SIG-M5 (cell line): ENCODE data around the gene VPS52.
A peak's percentile ranks its signal among the peaks of the same experiment; 100 is the strongest.
"Not testable (repeated sequence)": the region's sequence is repeated elsewhere in the genome, so short reads cannot be mapped to it uniquely, and the experiment has no call there.

Experiments used
- DNase-seq: peaks from one replicate; lab custom pipeline; 2025; lab: John Stamatoyannopoulos, UW

VPS52 gene

GRCh38 chr6:33301877-33302276 lies 30.2 kb upstream of the VPS52 start:
- DNase-seq, result no peak

- peak; percentile 62 for DNase-seq
These were observed 27.7 kb upstream of the VPS52 start for GRCh38 chr6:33299237-33299944.

DNA sequence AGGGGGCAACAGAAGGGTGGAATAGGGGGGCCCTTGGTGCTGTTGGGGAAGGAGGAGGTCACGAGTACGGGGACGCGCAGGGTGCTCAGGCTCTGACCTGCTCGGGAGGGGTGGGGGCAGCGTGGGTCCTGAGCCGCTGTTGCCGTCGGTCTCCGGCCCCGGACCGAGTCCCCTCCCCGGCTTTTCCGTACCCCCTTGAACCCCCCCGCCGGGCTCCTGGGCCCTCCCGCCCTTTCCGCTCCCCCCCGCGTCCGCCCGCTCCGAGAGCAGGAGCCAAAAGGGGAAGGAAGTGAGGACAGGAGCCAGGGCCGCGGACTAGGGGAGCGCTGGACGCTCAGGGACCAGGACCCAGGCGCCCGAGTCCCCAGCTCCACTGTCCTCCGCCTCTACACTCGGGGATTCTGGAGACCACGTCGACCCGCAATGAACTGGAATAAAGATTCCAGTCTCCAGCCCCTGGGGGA lies 27.1 kb upstream of the VPS52 start, which contains the start of gene RGL2:
Gene RGL2 (minus strand): TSS at position 170 of the 464 bp plus-strand sequence. CDS start 332 bp downstream, outside the sequence.
- DNase-seq, result no peak

- peak; percentile 45 for DNase-seq
These were observed 26.5 kb upstream of the VPS52 start for GRCh38 chr6:33297956-33298772.

DNA sequence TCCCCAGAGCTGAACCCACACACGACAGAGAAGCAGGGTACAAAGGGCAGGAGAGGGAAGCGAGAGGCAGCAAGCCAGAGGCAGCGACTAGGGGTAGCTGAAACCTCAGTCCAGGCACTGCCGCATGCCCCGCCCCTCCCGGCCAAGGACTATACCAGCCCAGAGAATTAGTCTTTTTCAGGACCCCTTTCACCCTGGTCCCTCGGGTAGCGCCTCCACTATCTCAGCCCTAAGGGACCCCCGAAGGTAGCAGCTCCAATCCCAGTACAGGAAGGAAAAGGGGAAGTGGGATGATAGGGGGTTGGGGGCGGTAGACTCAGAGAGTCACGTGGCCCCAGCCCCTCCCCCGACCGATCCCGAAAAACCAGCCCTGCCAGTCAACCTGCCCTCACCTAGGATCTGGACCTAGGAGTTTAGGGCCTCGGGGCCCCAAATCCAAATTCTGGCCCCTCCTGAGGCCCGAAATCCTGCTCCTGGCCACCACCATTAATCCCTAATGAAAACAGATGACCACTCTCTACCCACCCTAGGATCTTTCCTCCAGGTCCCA lies 25.8 kb upstream of the VPS52 start:
- DNase-seq, result no peak

GRCh38 chr6:33296797-33297405 lies 25.2 kb upstream of the VPS52 start:
- DNase-seq, result no peak

- DNase-seq, result no peak
These were observed 24.1 kb upstream of the VPS52 start for GRCh38 chr6:33295621-33296369.

- no peak for DNase-seq
These were observed 22.6 kb upstream of the VPS52 start for GRCh38 chr6:33294086-33294823.

DNA sequence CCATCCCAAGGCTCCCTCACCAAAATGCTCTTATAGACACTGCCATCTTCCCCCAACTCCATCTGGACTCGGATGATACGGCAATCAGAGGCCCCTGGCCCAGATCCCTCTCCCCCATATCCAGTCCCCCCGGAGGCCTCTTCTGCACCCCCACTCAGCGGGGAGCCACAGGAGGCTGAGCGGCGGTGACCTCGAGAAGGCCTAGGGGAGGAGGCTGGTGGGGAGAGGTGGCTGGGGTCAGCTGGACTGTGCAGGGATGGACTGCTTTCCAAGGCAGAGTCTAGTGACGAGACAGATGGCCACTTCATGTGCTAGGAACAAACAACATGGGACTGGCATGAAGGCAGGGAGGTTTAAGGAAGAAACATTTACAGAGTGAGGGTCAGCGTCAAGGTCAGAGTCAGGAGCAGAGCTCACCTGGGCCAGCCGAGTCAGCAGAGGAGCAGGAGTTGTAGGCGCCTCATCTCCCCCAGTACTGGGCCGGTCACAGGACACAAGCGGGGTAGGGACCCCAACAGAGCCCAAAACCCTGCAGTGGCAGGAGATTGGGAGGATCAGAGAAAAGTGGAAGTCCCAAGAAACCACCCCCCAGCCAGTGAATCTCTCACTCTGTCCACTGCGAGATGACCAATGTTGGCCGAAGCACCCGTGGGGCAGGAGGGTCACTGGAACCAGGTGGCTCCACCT lies 21.5 kb upstream of the VPS52 start:
- DNase-seq, result no peak

DNA sequence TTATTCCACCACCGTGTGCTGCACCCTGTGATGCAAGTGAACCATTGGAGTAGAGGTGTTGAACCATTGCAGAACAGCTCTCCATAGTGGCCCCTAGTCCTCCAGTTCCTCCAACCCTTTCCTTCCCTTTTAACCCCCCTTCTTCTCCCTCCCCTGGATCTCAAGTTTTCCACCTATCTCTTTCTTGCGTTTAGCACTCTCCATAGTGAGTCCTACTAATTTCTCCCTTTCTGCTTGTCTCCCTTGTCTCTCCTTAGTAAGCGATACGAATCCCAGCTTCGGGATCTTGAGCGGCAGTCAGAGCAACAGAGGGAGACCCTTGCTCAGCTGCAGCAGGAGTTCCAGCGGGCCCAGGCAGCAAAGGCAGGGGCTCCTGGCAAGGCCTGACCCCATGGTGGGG lies 18.8 kb upstream of the VPS52 start:
- DNase-seq, result no peak

DNA sequence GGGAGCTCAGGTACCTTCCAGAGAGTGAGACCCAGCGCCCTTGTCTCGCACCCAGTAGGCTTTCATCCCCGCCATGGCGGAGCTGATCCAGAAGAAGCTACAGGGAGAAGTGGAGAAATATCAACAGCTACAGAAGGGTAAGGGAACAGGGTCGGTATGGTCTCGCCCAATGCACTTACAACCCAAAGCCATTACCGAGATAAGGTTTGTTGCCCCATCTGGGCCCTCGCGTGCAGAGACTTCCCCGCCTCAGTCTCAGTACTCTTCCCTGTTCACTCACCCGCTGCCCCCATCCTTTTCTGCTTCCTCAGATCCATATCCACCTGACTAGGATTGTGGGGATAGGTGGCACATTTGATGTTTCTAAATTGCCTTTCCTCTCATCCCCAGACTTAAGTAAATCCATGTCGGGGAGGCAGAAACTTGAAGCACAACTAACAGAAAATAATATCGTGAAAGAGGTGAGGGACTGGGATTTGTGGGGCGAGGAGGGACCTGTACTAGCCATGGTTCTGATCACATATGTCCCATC lies 18.2 kb upstream of the VPS52 start:
- DNase-seq, result no peak

DNA sequence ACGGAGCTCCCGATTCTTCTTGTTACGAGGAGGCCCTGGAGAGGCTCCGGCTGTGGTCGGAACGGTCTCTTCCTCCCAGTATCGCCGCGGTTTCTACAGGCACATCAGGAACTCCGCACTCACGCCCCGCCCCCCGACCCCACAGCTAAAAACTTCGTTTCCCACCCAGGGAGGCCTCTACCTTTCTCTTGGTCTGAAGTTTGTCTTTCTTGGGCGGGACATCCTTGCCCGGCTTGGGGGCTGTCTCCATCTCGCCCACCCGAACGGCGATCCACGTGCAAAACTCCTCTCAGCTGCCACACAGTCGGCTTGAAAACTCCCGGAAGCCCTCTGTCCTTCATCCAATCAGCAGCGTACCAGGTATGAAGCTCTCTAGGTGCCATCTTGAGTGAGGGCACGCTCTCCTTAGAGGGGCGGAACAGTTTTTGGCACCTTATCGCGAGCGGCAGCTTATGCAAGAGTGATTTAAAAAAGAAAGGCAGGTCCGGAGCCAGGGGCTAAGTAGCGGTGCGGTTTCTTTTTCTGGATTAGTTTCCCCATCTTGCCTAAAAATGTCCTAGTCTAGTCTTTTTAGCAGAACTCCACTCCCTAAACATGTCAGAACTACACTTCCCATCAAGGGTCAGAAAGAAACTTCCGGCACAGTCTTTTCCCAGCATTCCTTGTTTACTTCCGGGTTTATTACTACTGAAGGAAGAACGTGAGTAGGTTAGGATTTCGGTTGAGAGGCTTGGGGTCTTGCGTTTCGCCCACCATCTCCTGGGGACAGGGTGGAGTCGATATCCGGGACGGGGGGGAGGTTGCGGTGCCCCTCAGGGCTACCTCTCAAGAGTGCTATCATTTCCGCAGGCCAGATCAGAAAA lies 17.5 kb upstream of the VPS52 start, which contains the start of the genes PFDN6 and WDR46:
Gene PFDN6 (plus strand): TSS at position 681 of the 863 bp plus-strand sequence. CDS start 256 bp downstream, outside the sequence.
Gene WDR46 (minus strand): TSS at position 319 of the 863 bp plus-strand sequence. CDS start 69 bp downstream, at position 250.
- DNase-seq, result peak; percentile 92

- DNase-seq, result no peak
These were observed 16.7 kb upstream of the VPS52 start for GRCh38 chr6:33288141-33288920.

DNA sequence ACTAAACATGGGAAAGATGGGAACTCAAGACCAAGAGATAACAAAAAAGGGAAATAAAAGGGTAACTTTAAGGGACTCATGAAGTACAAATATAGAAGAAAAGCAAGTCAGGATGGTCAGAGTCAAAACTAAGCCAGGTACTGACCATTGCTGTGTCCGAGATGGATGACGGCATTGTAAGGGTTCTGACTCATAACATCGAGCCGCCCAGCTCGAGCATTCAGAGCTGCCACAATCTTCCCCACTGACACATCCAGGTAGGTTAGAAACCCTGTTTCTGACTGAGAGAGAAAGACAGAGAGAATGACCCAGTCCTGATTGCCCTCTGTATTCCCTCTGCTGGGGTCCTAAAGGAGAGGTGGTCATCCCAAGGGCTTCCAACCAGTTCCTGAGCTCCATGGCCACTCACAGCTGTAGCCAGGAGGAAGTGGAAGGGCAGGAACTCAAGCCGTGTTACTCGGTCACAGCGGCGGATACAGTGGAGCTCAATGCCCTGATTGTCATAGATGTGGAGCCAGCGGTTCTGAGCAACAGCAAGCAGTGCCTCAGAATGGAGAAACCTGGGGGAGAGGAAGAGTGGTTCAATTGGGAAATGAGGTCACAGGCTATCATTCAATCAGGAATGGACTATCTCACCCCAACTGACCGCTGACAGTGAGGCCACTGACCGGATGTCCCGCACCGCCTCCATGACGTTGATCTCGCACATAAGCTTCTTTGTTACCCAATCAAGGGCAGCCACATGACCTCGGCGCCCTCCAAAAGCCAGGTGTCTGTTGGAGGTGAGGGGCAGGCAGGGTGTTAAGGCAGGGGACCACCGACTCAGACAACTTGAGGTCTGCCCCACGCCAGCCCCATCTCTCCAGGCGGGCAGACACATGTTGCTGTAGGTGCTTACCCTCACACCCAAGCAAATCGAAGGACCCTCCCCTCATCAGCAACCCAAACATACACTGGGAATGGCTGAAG lies 15.6 kb upstream of the VPS52 start:
- no peak for DNase-seq

DNA sequence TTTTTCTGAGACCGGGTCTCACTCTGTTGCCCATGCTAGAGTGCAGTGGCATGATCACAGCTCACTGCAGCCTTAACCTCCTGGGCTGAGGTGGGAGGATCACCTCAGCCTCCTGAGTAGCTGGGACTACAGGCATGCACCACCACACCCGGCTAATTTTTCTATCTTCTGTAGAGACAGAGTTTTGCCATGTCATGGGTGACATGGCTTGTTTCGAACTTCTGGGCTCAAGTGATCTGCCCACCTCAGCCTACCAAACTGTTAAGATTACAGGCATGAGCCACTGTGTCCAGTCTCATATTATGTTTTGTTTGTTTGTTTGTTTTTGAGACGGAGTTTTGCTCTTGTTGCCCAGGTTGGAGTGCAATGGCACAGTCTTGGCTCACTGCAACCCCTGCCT lies 13.5 kb upstream of the VPS52 start:
- not testable (repeated sequence) for DNase-seq

- no peak for DNase-seq
These were observed 8.9 kb upstream of the VPS52 start for GRCh38 chr6:33280539-33280938.

DNA sequence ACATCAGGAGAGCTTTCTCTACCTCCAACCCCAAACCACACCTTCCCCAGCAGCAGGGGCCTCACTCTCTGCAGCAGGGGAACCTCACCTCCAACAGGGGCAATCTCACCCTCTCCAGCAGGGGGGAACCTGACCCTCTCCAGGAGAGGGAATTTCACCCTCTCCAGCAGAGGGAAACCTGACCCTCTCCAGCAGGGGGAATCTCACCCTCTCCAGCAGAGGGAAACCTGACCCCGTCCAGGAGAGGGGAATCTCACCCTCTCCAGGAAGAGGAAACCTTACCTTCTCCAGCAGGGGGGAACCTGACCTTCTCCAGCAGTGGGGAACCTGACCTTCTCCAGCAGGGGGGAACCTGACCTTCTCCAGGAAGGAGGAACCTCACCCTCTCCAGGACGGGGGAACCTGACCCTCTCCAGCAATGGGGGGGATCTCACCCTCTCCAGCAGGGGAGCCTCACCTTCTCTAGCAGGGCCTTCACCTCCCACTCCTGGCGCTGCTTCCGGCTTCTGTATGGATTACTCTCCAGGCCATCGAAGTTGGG lies 8.4 kb upstream of the VPS52 start:
- no peak for DNase-seq
